RPMI7951 (cell line): Measurements from ENCODE around the gene WDR11. TPM values are rescaled to one million over a fixed set of nuclear protein-coding genes. Genes with fewer than 3 reads are reported as not detected.

ENCODE experiments used
- DNase-seq: peaks from one replicate; pipeline ENCODE4 v3.0.0-alpha.2; 2012; ENCODE audit warnings: low read depth
- total RNA-seq: library from RNA; depleted of rRNA; stranded (reverse); fragments of >200 nt; shearing (Covaris generic); gene quantifications from 2 replicates; pipeline ENCODE4 v1.2.3, GENCODE V29; 2014; rRNA removed

WDR11 gene, protein sequence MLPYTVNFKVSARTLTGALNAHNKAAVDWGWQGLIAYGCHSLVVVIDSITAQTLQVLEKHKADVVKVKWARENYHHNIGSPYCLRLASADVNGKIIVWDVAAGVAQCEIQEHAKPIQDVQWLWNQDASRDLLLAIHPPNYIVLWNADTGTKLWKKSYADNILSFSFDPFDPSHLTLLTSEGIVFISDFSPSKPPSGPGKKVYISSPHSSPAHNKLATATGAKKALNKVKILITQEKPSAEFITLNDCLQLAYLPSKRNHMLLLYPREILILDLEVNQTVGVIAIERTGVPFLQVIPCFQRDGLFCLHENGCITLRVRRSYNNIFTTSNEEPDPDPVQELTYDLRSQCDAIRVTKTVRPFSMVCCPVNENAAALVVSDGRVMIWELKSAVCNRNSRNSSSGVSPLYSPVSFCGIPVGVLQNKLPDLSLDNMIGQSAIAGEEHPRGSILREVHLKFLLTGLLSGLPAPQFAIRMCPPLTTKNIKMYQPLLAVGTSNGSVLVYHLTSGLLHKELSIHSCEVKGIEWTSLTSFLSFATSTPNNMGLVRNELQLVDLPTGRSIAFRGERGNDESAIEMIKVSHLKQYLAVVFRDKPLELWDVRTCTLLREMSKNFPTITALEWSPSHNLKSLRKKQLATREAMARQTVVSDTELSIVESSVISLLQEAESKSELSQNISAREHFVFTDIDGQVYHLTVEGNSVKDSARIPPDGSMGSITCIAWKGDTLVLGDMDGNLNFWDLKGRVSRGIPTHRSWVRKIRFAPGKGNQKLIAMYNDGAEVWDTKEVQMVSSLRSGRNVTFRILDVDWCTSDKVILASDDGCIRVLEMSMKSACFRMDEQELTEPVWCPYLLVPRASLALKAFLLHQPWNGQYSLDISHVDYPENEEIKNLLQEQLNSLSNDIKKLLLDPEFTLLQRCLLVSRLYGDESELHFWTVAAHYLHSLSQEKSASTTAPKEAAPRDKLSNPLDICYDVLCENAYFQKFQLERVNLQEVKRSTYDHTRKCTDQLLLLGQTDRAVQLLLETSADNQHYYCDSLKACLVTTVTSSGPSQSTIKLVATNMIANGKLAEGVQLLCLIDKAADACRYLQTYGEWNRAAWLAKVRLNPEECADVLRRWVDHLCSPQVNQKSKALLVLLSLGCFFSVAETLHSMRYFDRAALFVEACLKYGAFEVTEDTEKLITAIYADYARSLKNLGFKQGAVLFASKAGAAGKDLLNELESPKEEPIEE
- 33.4 and 33.5 TPM in 2 replicates for total RNA-seq

- DNase-seq, result peak; percentile 89
These were observed at the start of gene WDR11 for GRCh38 chr10:120850911-120851865. TSS of gene WDR11 (plus strand) at chr10:120851362. CDS start at chr10:120851421, 59 bp downstream.

- no peak for DNase-seq
These were observed 48.2 kb upstream of the WDR11 start for GRCh38 chr10:120802935-120803334.

- DNase-seq, result no peak
These were observed 47.2 kb upstream of the WDR11 start for GRCh38 chr10:120803972-120804371.

GRCh38 chr10:120805014-120805812 is 45.9 kb upstream of the WDR11 start:
- no peak for DNase-seq

DNA sequence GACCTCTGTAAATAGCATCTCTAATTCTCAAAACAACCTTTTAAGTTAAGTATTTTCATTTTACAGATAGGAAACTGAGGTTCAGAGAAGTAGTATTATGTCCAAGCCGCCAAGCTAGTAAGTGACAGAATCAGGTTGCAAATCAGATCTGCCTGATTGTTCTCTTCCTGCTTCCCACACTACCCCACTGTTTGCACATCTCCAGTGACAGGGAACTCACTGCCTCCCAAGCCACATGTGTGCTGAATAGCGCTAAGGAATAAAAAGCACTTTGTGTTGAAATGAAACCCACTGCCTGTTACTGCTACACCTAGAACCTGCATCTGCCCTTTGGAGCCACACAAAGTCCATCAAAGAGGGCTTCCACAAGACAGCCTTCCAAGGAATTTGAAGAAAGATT is 45.1 kb upstream of the WDR11 start:
- no peak for DNase-seq

- no peak for DNase-seq
These were observed 40.9 kb upstream of the WDR11 start for GRCh38 chr10:120810298-120810697.

DNA sequence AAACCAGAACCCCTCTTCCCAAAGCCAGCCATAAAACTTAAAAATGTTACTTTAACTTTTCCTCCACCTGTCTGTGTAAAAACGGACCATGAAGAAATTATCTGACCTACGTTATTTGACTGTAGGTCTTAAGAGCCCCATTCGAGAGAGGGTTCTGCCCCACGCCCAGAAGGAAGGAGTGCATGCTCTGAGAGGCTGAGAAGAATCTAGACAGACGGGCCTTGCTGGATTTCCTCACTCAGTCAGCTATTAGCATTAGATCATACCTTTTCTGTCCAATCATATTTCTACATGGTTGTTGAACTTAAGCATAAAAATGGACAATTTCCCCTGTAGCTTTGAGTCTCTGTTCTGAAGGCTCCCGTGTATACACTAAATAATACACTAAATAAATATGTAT is 38.1 kb upstream of the WDR11 start:
- DNase-seq, result no peak

DNA sequence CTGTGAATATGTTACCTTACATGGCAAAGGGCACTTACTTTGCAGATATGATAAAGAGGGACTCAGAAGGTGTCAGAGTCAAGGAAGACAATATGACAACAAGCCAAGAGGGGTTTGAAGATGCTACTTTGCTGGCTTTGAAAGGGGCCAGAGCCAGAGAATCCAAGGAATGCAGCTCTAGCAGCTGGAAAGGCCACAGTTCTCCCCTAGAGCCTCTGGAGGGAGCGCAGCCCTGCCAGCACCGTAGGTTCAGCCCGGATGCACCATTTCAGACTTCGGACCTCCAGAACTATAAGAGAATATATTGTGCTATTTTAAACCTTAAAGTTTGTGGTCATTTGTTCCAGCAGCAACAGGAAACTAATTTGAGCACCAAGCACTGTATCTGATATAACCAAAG is 32.9 kb upstream of the WDR11 start:
- no peak for DNase-seq

DNA sequence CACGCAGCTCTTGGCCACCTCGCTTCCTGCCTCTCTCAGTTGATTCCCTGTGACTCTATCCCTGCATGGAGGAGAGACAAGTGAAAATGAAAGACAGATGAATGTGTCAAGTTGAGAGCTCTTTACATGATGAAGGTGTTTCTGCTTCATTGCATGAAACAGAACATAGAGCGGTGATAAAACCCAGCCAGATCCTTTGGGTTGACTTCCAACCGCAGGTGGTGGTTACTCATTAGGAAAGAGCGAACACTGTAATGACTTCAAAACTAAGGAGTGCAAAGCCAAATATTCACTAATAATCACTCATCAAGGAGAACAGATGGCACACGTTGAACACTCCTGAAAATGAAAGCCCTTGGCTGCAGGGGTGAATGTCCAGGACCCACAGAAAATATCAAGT is 31.8 kb upstream of the WDR11 start:
- no peak for DNase-seq

DNA sequence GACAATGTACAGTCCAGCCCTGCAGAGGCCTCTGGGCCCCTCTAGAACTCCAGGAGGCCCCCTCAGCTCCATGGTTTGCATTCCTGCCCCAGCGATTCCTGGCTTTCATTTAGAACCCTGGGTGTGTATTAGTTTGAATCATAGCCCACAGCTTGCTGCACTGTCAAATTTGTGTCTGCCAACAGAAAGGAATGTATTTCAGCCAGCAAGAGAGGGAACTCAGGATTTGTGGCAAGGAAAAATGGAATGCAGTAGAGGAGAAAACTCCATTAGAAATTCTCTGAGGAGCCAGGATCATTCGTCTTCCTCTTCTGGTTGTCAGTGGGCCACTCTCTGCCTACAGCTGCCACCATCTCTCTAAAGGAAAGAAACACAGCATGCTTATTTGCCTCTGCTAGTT is 27.9 kb upstream of the WDR11 start:
- no peak for DNase-seq

GRCh38 chr10:120824881-120825309 is 26.3 kb upstream of the WDR11 start:
- peak; percentile 10 for DNase-seq

DNA sequence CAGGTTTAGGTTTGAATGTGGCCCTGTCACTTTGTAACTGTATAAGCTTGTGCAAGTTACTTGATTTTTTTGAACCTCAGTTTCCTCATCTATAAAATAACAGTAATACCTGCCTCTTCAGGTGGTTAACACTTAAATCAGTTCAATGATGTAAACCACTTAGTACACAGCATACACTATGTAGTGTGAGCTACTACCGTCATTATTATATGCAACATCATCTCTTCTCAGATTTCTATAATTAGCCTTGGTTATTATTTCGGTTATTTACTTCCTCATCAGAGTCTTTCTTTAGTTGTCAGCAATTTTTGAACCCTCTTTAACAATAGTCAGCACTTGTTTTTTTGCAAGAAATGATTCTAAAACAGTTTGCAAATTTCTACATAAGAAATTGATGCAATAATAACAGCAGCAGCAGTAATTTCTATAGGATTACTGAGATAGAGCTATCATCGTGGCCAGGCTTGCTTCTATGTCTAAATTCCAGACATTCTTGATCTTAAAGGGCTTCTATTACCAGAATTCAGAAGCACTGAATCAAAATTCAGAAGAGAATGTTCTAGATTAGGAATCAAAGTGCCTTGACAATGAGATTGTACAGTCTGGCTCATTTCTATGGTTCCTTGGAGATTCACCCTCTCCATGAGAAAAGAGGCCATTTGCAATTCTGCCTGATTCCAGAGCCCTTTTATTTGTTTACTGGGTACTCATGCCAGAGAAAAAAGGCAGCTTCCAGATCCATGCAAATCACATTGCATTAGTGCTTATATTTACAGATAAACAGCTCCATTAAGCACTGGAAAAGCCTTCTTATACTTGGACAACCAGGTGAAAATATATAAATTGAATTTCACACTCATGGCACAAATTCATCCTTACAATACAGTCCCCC is 25.0 kb upstream of the WDR11 start:
- DNase-seq, result no peak

DNA sequence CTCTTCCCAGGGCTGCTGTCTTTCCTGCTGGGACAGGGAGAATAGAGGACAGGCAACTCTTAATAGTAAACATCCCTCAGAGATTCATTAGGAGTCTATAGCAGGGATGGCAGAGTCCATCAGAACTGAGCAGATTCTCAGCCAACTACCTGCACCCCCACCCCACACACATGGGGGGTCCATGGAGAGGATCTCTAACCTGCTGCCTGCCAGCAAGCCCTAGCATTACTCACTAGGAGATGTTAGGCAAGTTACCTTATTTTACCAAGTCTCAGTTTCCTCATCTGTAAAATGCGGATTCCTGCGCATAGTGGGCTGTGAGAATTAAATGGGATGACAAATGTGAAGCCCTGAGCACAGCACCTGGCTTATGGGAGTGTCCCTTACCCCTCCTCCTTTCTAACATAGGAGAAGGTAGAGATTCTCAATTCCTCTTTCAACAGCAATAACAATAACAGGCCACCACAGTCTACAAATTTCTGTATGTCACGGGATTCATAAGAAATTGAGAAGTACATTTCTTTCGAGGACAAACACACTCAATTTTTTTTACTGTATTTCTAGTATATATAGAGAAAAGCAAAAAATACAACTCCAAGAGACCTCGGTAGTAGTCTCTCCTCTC is 23.8 kb upstream of the WDR11 start:
- no peak for DNase-seq

- no peak for DNase-seq
These were observed 22.3 kb upstream of the WDR11 start for GRCh38 chr10:120828763-120829319.

DNA sequence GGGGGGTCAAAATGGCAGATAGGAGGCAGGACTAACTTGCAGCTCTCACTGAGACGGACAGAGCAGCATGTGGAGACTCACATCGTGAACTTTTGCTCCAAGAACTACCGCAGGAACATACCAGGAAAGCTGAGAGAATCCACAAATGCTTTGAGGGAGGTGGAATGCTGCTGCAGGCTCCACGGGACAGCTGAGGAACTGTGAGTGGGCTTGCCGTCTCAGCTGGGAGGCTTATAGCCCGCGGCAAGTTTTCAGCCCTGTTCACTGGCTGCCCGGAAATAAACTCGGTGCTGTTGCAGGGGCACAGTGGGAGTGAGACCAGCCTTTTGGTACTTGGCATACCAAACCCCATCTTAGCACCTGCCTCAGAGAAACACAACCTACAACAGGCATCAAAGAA is 19.1 kb upstream of the WDR11 start:
- peak; percentile 17 for DNase-seq

DNA sequence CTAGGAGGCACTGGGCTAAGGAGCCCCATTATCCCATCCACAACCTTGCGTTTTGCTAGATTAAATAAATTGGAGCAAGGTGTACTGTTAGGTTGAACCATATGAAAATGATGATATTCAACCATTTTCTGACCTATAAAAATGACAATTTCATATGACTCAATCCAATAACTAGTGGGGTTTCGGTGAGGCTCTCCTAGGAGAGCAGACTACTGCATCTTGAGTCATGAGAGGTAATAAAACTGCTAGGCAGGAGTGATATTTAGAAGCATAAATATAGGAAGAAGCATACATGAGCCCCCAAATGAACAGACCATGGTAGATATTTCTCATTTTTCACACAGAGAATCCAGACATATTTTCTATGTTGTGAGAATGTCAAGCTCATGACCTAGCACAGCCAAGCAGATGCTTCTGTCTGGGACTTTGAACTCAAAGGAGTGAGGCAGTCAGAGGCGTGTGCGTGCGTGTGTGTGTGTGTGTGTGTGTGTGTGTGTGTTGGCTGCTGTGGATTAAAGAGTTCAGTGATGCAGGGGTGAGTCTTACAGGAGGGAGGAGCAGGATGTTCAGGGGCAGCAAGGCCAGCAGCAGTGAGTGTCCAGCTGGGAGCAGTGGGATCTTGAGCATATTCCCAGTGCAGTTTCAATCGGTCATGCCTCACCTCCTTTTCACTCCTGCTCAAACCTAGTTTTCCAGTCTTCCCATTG is 17.8 kb upstream of the WDR11 start:
- DNase-seq, result no peak

DNA sequence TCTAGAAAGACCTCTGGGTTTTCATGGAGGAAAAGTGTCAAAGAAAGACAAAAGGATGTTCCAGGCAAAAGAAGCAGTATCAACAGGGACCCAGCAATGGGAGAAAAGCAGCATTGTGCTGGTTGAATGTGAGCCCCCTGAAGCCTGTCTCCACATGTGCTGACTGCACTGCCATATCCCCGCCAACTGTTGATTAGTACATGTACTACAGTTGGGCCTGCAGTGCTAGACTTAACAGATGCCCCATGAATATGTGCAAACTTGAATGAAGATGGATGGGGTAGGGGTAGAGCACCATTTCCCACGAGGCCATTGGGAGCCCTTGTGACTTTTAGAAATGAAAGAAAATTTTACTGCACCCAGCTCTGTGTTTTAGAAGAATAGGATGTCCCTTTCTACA is 15.6 kb upstream of the WDR11 start:
- DNase-seq, result no peak

DNA sequence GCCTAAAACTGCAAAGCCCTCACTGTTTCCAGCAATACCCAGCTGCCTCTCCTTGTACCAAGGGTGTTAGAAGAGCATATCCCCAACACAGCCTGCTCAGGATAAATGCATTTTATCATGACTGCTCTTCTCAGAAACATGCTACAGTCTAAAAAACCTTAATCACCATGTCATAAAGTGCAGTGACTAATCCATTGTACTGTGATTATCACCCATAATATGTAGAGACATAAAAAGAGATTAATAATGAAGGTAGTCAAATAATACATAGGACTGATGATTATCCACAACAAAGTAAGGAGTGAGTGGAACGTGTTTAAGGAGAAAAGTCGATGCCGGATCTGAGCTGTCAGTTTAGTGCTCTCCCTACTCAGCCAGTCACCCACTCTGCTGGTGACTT is 12.2 kb upstream of the WDR11 start:
- no peak for DNase-seq
